GM21360 (cell line): ENCODE results near the gene HMOX1.
A peak's percentile ranks its signal among the peaks of the same experiment; 100 is the strongest.
"Not testable (repeated sequence)": the region's sequence is repeated elsewhere in the genome, so short reads cannot be mapped to it uniquely, and the experiment has no call there.

Source experiments
- ATAC-seq: cut with Tn5 transposase; IDR thresholded peaks from one replicate; pipeline ENCODE4 v1.9.1; 2021; ENCODE audit warnings: mild to moderate bottlenecking, moderate library complexity; ENCODE audit not compliant: unreplicated experiment

HMOX1 gene

DNA sequence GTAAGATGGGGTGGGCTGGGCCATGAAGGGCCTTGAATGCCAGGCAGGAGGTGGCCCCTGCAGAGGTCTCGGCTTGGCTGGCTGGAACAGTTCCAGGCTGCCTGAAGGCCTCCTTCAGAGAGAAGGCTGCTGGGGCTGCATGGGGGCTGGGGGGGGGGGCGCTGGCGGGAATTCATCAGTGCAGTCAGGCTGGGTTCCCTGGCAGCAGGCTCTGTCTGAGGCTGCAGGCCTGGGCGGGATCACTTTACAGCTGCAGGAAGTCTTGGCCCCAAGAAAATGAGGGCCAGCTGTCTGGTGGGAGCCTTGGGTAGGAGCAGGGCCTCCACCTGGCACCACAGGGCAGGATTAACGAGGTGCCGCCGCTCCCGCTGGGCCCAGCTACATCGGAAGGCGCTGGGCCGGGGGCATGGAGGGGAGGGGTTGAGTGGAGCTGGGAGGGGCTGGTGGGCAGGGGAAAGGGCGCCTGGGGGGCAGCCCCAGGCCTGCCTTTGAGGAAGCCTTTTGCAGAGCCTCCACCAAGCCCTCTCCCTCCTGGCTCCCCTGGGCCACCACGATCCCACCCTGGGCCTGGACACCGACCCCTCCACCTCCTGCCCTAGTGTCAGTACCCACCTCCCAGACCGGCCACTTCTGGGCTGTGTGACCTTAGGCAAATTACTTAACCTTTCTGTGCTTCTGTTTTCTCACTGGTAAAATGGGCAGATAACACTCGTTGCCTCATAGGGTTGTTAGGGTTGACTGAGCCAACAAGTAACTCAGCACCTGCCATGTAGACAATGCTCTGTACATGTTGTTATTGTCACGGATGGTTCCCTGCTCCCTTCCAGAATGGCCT lies 31.0 kb upstream of the HMOX1 start:
- ATAC-seq = no peak

- peak; percentile 75 for ATAC-seq
These were observed 30.1 kb upstream of the HMOX1 start for GRCh38 chr22:35350539-35351503.

DNA sequence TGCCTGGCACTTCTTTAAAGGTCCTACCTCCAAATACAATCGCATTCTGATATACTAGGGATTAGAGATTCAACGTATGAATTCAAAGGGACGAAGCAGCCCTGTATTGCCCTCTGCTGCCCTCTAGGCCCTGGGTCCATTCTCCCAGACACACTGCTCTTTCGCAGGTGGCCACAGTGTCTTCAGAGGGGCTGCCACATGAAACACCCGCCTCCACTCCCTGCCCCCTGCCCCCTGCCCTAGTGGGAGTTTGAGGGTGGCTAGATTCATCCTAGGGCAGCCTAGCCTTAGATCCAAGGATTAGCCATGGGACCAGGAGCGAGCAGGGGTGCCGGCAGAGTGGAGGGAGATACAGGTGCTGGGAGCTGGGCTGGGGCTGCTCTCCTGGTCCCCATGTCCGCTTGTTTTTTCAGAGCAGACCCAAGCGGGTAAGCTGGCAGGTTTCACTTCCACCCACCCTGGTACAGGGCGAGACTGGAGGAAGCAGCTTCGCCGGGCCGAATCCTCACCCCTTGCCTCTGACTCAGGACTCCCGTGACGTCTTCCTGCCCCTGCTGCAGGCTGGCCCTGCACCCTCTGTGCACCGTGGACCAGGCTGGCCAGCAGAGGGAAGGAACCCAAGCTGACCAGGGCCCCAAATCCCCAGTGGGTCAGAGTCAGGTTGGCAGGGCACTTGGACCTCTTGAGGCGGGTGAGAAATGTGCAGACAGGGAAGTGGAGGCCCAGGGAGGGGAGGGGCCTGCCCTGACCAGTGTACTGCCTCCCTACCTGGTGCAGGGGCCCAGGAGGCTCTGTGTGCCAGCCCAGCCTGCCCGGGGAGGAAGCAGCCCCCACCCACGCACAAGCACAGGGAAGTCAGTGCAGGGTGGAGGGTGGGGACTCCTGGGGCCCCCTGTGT lies 28.4 kb upstream of the HMOX1 start:
- ATAC-seq = no peak

DNA sequence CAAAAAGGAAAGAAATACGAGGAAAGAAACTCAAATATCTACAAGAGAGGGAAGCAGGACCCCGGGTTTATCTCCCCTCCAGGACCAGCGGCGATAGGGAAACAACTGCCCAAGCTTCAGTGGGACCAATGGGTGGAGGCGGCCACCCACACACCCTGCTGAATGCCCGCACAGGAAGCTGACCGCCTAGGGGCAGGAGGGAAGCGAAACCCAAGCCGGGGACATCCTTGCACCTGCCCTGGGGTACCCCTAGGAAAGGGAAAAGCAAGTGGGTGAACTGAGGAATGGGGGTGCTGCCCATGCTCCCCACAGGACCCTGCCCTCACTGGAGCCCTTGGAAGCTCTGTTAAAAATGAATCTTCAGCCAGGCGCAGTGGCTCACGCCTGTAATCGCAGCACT lies 27.6 kb upstream of the HMOX1 start:
- ATAC-seq = no peak

- ATAC-seq = no peak
These were observed 26.8 kb upstream of the HMOX1 start for GRCh38 chr22:35354068-35354467.

GRCh38 chr22:35357883-35358621 lies 22.8 kb upstream of the HMOX1 start:
- no peak for ATAC-seq

DNA sequence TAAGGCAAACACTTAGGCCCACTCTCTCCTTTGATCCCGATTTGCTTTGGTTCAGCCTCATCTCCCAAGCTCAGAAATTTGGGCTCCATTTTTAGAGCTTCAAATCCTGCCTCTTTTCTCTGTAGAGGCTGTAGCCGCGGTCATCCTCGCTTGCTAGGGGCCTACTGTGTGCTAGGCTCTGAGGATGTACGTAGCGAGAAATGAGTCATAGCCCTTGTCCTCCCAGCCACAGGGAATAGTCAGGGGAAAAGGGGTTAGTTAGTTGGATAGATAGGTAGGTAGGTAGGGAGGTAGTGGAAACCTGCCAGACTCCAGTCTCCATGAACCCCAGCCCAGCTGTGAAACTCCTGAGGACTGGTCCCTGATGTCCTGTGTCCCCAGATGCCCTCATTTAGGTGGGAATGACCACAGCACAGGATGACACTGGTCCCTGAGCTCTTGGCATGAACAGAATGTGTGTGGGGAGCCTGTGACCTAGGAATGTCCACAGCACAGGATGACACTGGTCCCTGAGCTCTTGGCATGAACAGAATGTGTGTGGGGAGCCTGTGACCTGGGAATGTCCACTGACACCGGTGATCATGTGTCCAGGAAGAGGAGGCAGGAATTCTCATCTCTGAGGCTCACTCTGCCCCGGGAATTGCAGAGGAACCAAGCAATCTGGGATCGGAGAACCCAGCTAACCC lies 21.4 kb upstream of the HMOX1 start:
- no peak for ATAC-seq

DNA sequence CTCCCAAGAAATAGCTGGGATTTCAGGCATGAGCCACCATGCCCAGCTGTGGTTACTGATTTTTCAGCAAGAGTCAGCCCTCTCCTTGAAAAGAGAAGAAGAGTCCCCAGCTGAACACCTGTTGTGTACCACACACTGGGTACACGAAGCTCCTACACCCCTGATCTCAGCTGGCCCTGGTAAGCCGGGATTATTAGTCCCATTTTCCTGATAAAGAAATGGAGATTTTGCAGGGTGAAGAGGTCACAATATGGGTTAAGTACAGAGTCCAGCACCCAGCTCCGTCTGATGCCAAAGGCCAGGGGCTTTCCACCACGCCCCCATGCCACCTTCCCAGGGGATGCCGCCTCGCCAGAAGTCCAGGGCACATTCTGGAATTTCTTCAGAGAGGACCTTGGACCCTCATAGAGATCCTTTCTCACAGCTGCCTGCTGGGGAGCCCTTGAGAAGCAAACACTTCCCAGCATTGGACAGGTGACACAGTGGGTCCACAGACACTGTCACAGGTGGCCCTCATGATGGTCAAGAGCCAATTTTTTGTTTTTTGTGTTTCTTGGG lies 19.8 kb upstream of the HMOX1 start:
- ATAC-seq = no peak

- no peak for ATAC-seq
These were observed 17.3 kb upstream of the HMOX1 start for GRCh38 chr22:35363566-35364086.

DNA sequence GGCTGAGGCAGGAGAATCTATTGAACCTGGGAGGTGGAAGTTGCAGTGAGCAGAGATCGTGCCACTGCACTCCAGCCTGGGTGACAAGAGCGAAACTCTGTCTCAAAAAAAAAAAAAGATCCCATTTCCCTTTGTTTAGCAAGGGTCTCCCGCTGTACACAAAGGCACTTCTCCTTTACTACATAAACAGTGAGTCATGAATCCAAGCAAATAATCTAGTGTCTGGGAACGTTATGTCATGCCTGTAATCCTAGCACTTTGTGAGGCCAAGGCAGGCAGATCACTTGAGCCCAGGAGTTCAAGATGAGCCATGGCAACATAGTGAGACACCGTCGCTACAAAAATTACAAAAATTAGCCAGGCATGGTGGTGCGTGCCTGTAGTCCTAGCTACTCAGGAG lies 16.7 kb upstream of the HMOX1 start:
- ATAC-seq = not testable (repeated sequence)

DNA sequence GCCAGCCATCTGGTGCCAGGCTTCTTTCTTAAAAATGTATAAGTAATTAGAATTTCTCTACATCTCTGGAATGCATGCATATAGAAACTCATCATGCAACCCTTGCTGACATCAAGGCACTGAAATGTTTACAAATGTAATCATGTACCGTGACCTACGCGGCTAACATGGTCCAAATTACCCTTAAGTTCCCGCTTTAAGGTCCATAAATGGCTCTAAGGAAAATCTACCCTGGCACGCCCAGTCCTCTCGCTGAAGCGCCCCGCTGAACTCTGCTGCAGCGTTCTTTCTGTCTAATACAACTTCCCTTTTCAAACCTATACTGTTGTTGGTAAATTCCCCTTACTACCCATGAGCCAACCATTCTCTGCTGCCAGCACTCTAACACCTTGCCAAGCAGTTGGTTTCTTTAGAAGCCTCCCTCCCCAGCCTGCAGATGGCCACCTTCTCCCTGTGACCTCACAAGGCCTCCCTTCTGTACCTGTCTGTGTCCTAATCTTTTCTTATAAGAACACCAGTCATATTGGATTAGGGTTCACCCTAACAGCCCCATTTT lies 13.5 kb upstream of the HMOX1 start:
- ATAC-seq = no peak

GRCh38 chr22:35368386-35368785 lies 12.5 kb upstream of the HMOX1 start:
- ATAC-seq = no peak

GRCh38 chr22:35369996-35370395 lies 10.9 kb upstream of the HMOX1 start:
- no peak for ATAC-seq

- no peak for ATAC-seq
These were observed 7.1 kb upstream of the HMOX1 start for GRCh38 chr22:35373781-35374180.

DNA sequence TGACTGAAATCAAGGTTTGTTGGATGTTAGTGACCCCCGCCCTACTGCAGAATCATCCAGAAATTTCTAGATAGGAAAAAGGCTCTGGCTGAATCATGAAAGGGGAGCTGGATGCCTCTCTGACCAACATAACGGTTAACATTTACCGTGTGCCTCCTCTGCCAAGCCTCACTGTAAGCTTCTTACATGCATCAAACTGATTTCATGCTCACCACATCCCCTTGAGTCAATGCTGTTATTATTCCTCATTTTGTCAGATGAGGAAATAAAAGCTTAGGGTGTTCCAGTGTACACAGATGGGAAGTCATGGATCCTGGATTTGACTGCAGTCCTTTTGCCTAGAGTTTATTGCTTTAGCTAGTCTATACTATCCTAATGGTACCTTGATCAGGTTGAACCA lies 5.9 kb upstream of the HMOX1 start:
- ATAC-seq = no peak

GRCh38 chr22:35375526-35375925 lies 5.4 kb upstream of the HMOX1 start:
- ATAC-seq = no peak

GRCh38 chr22:35376728-35377472 lies 4.0 kb upstream of the HMOX1 start:
- ATAC-seq = peak; percentile 58

GRCh38 chr22:35377735-35378134 lies 3.2 kb upstream of the HMOX1 start:
- no peak for ATAC-seq
